Trophoblast cell (in vitro differentiated cells and primary cell): ENCODE data around the gene INCENP.

Experiments
- DNase-seq, 2 donors: peaks; one replicate each; pipeline ENCODE4 v3.0.0-alpha.2; 2016
- H2AFZ ChIP-seq: 2 replicates; pipeline ENCODE4 v1.6.1; 2013; ENCODE audit warnings: low read length, moderate library complexity, mild to moderate bottlenecking; ENCODE audit not compliant: insufficient read depth, poor library complexity
- H2AK5ac ChIP-seq: 2 replicates; pipeline ENCODE4 v1.6.1; 2013; ENCODE audit warnings: mild to moderate bottlenecking, low read length
- H2BK120ac ChIP-seq: 2 replicates; pipeline ENCODE4 v1.6.1; 2013; ENCODE audit warnings: low read length, mild to moderate bottlenecking, moderate library complexity; ENCODE audit not compliant: insufficient read depth, poor library complexity
- H2BK12ac ChIP-seq: 2 replicates; pipeline ENCODE4 v1.6.1; 2013; ENCODE audit warnings: mild to moderate bottlenecking, low read length, moderate library complexity
- H2BK5ac ChIP-seq: 2 replicates; pipeline ENCODE4 v1.6.1; 2013; ENCODE audit warnings: low read length, low read depth, moderate library complexity, mild to moderate bottlenecking; ENCODE audit not compliant: poor library complexity
- H3K14ac ChIP-seq: 2 replicates; pipeline ENCODE4 v1.6.1; 2013; ENCODE audit warnings: mild to moderate bottlenecking, low read length
- H3K18ac ChIP-seq: 2 replicates; pipeline ENCODE4 v1.6.1; 2013; ENCODE audit warnings: mild to moderate bottlenecking, low read length
- H3K23ac ChIP-seq: 2 replicates; pipeline ENCODE4 v1.6.1; 2013; ENCODE audit warnings: low read length
- H3K27ac ChIP-seq: 2 replicates; pipeline ENCODE4 v1.5.1; 2013; ENCODE audit warnings: low read depth, mild to moderate bottlenecking, inconsistent platforms, low read length, moderate library complexity
- H3K27me3 ChIP-seq: 2 replicates; pipeline ENCODE4 v1.6.1; 2013; ENCODE audit warnings: inconsistent platforms, mild to moderate bottlenecking, low read length, moderate library complexity; ENCODE audit not compliant: insufficient read depth
- H3K36me3 ChIP-seq, 2 experiments: 1 replicate in 1 of 2; 2 replicates in 1 of 2; pipeline ENCODE4 v1.6.1; 2013; ENCODE audit warnings: low read length in 2 of 2, mild to moderate bottlenecking in 2 of 2, moderate library complexity in 1 of 2; ENCODE audit not compliant: insufficient read depth in 2 of 2, control insufficient read depth in 1 of 2
- H3K4ac ChIP-seq: 2 replicates; pipeline ENCODE4 v1.6.1; 2013; ENCODE audit warnings: low read depth, mild to moderate bottlenecking, low read length, moderate library complexity
- H3K4me1 ChIP-seq, 2 experiments: 1 replicate in 1 of 2; 2 replicates in 1 of 2; pipeline ENCODE4 v1.6.1; 2013; ENCODE audit warnings: low read length in 2 of 2, mild to moderate bottlenecking in 2 of 2, moderate library complexity in 1 of 2; ENCODE audit not compliant: insufficient read depth in 2 of 2, control insufficient read depth in 1 of 2
- H3K4me2 ChIP-seq: 2 replicates; pipeline ENCODE4 v1.6.1; 2013; ENCODE audit warnings: inconsistent platforms, mild to moderate bottlenecking, low read length, moderate library complexity
- H3K4me3 ChIP-seq: 2 replicates; pipeline ENCODE4 v1.5.1; 2013; ENCODE audit warnings: mild to moderate bottlenecking, low read depth, low read length, inconsistent platforms
- H3K79me1 ChIP-seq: one replicate; pipeline ENCODE4 v1.6.1; 2013; ENCODE audit warnings: low read length
- H3K79me2 ChIP-seq: 2 replicates; pipeline ENCODE4 v1.6.1; 2013; ENCODE audit warnings: low read length, mild to moderate bottlenecking; ENCODE audit not compliant: control insufficient read depth, insufficient read depth, poor library complexity
- H3K9ac ChIP-seq: 2 replicates; pipeline ENCODE4 v1.6.1; 2013; ENCODE audit warnings: mild to moderate bottlenecking, low read length
- H3K9me3 ChIP-seq: 2 replicates; pipeline ENCODE4 v1.6.1; 2013; ENCODE audit warnings: low read depth, mild to moderate bottlenecking, control low read depth, inconsistent platforms, low read length; ENCODE audit not compliant: insufficient read depth
- H4K12ac ChIP-seq: 2 replicates; pipeline ENCODE4 v1.6.1; 2013; ENCODE audit warnings: low read depth, mild to moderate bottlenecking, low read length, moderate library complexity
- H4K8ac ChIP-seq: 2 replicates; pipeline ENCODE4 v1.6.1; 2013; ENCODE audit warnings: low read depth, mild to moderate bottlenecking, low read length, moderate library complexity
- H4K91ac ChIP-seq: one replicate; pipeline ENCODE4 v1.6.1; 2013; ENCODE audit warnings: low read depth, mild to moderate bottlenecking, low read length, moderate library complexity
- WGBS: extraction: QIAGEN DNeasy Blood & Tissue Kit; methylation state at CpG from one replicate; pipeline ENCODE4 v1.1.7; 2013; ENCODE audit warnings: missing lambda C conversion rate; ENCODE audit not compliant: insufficient read length, insufficient coverage; ENCODE audit errors: extremely low coverage; 5-methylcytosine and 5-hydroxymethylcytosine counted together

INCENP gene

GRCh38 chr11:62140304-62141110 is 16.7 kb downstream of the INCENP start:
- H3K4me1 ChIP-seq, result no peaks in the 10 kb centered on the region
- H3K23ac ChIP-seq, result no peak overlapping the region
- H2AK5ac ChIP-seq, result no peak overlapping the region
- no peak overlapping the region for H4K8ac ChIP-seq
- H3K14ac ChIP-seq, result no peak overlapping the region
- H2AFZ ChIP-seq, result no peak overlapping the region
- H3K4me2 ChIP-seq, result no peak overlapping the region
- no peaks in the 10 kb centered on the region for H3K79me1 ChIP-seq
- no peak overlapping the region for H3K4me3 ChIP-seq
- no CpG with 5 or more reads among the region's 24 CpGs for WGBS
- H2BK5ac ChIP-seq, result no peak overlapping the region
- no peaks in the 10 kb centered on the region for H3K27me3 ChIP-seq
- H3K18ac ChIP-seq, result no peak overlapping the region
- H4K12ac ChIP-seq, result no peak overlapping the region
- no peak for DNase-seq
- H3K4ac ChIP-seq, result no peak overlapping the region
- H3K36me3 ChIP-seq, result peaks cover 76 to 79% of the 10 kb centered on the region in 2 experiments
- H3K79me2 ChIP-seq, result no peaks in the 10 kb centered on the region
- H2BK12ac ChIP-seq, result no peak overlapping the region
- H2BK120ac ChIP-seq, result no peak overlapping the region
- no peak overlapping the region for H3K27ac ChIP-seq
- no peak overlapping the region for H3K9ac ChIP-seq
- H4K91ac ChIP-seq, result no peak overlapping the region
- peaks cover 1% of the 10 kb centered on the region for H3K9me3 ChIP-seq

- H3K23ac ChIP-seq, result no peak overlapping the region
- no peak overlapping the region for H4K12ac ChIP-seq
- H3K14ac ChIP-seq, result no peak overlapping the region
- H3K4me3 ChIP-seq, result no peak overlapping the region
- H3K18ac ChIP-seq, result no peak overlapping the region
- H3K27ac ChIP-seq, result no peak overlapping the region
- no CpG with 5 or more reads among the region's 22 CpGs for WGBS
- H3K79me1 ChIP-seq, result no peaks in the 10 kb centered on the region
- no peak overlapping the region for H3K4me2 ChIP-seq
- H3K9me3 ChIP-seq, result peaks cover 1% of the 10 kb centered on the region
- no peak overlapping the region for H3K9ac ChIP-seq
- no peak overlapping the region for H2AK5ac ChIP-seq
- H2BK12ac ChIP-seq, result no peak overlapping the region
- no peaks in the 10 kb centered on the region for H3K4me1 ChIP-seq
- H3K4ac ChIP-seq, result no peak overlapping the region
- H4K8ac ChIP-seq, result no peak overlapping the region
- H3K79me2 ChIP-seq, result no peaks in the 10 kb centered on the region
- H3K36me3 ChIP-seq, result peaks cover 83 to 88% of the 10 kb centered on the region in 2 experiments
- no peak overlapping the region for H2BK5ac ChIP-seq
- no peak overlapping the region for H2BK120ac ChIP-seq
- H3K27me3 ChIP-seq, result no peaks in the 10 kb centered on the region
- no peak overlapping the region for H4K91ac ChIP-seq
- no peak for DNase-seq
- no peak overlapping the region for H2AFZ ChIP-seq
These were observed 17.6 kb downstream of the INCENP start for GRCh38 chr11:62141111-62142042.

DNA sequence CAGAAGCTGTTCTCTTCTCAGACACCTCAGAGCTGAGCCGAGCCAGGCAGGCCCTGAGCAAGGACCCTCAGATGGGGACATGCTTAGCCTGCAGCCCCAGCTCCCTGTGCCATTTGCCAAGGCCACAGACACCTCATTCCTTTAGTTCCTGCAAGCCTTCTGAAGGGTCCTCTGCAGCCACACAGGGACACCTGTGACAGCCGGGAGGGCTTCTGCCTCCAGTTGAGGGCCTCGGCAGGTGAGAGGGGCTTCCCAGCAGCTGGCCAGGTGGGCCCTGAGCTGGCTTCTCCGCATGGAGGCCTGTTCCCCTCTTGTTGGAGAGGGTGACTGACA is 18.2 kb downstream of the INCENP start:
- no CpG with 5 or more reads among the region's 4 CpGs for WGBS
- Histone ChIP-seq H3K9ac (no peak overlapping the region), H3K79me2 (no peaks in the 10 kb centered on the region), H4K12ac (no peak overlapping the region), H3K18ac (no peak overlapping the region), H3K4me1 (no peaks in the 10 kb centered on the region), H3K36me3 (peaks cover 89 to 94% of the 10 kb centered on the region in 2 experiments), H3K27ac (no peak overlapping the region), H3K79me1 (no peaks in the 10 kb centered on the region), H4K91ac (no peak overlapping the region), H2BK5ac (no peak overlapping the region), H3K4ac (no peak overlapping the region), H2AFZ (no peak overlapping the region), H4K8ac (no peak overlapping the region), H3K4me2 (no peak overlapping the region), H3K27me3 (no peaks in the 10 kb centered on the region), H3K9me3 (peaks cover 1% of the 10 kb centered on the region), H2AK5ac (no peak overlapping the region), H3K23ac (no peak overlapping the region), H2BK12ac (no peak overlapping the region), H2BK120ac (no peak overlapping the region), H3K14ac (no peak overlapping the region), H3K4me3 (no peak overlapping the region)
- DNase-seq, result no peak

GRCh38 chr11:62142921-62143320 is 19.1 kb downstream of the INCENP start:
- Histone ChIP-seq H3K4me1 (no peaks in the 10 kb centered on the region), H2AK5ac (no peak overlapping the region), H3K79me2 (no peaks in the 10 kb centered on the region), H3K4me3 (no peak overlapping the region), H3K4me2 (no peak overlapping the region), H4K91ac (no peak overlapping the region), H3K9me3 (peaks cover 1% of the 10 kb centered on the region), H2BK12ac (no peak overlapping the region), H3K27ac (no peak overlapping the region), H3K9ac (no peak overlapping the region), H3K79me1 (no peaks in the 10 kb centered on the region), H3K27me3 (no peaks in the 10 kb centered on the region), H2BK5ac (no peak overlapping the region), H2BK120ac (no peak overlapping the region), H2AFZ (no peak overlapping the region), H3K36me3 (peaks cover 92 to 96% of the 10 kb centered on the region in 2 experiments), H4K8ac (no peak overlapping the region), H4K12ac (no peak overlapping the region), H3K23ac (no peak overlapping the region), H3K4ac (no peak overlapping the region), H3K18ac (no peak overlapping the region), H3K14ac (no peak overlapping the region)
- DNase-seq, result no peak
- no CpG with 5 or more reads among the region's 3 CpGs for WGBS
